ENCODE data around the gene ACRBP.

ACRBP gene
- long read RNA-seq, donor 1, partial matches to known transcripts = 0 of 1 reads
- long read RNA-seq, donor 1, other reads (novel, unspliced or antisense) = 0 of 1 reads
- long read RNA-seq, donor 2 = 0 reads
- long read RNA-seq, donor 3 = 0 reads
- long read RNA-seq, donor 4, partial matches to known transcripts = 0 of 2 reads
- long read RNA-seq, donor 4, other reads (novel, unspliced or antisense) = 0 of 2 reads
- long read RNA-seq, donor 5 = 0 reads
- long read RNA-seq, donor 6 = 0 reads
- long read RNA-seq, donor 7, partial matches to known transcripts = 0 of 1 reads
- long read RNA-seq, donor 7, other reads (novel, unspliced or antisense) = 0 of 1 reads
- long read RNA-seq, donor 8 = 0 reads

GRCh38 chr12:6647083-6647604 is at the start of gene ACRBP:
Gene ACRBP, minus strand, starts transcription at chr12:6647432. Its CDS starts 66 bp downstream, at chr12:6647366.
- peak; percentile 79 for DNase-seq

GRCh38 chr12:6695313-6696045 is 48.2 kb upstream of the ACRBP start:
- DNase-seq = no peak

- DNase-seq = no peak
Observed at GRCh38 chr12:6694701-6695100, 47.5 kb upstream of the ACRBP start.

GRCh38 chr12:6693832-6694355 is 46.7 kb upstream of the ACRBP start:
- no peak for DNase-seq

GRCh38 chr12:6692888-6693287 is 45.7 kb upstream of the ACRBP start:
- DNase-seq = no peak

GRCh38 chr12:6691473-6691872 is 44.2 kb upstream of the ACRBP start:
- DNase-seq = no peak

GRCh38 chr12:6688999-6689882 is 42.0 kb upstream of the ACRBP start, which contains the start of gene ZNF384:
Gene ZNF384, minus strand, starts transcription at chr12:6689375. Its CDS starts 9,855 bp downstream, at chr12:6679520.
- peak; percentile 94 for DNase-seq

- no peak for DNase-seq
Observed at GRCh38 chr12:6688543-6688998, 41.3 kb upstream of the ACRBP start.

GRCh38 chr12:6685814-6686213 is 38.6 kb upstream of the ACRBP start:
- DNase-seq = no peak

- DNase-seq = no peak
Observed at GRCh38 chr12:6684609-6685008, 37.4 kb upstream of the ACRBP start.

- no peak for DNase-seq
Observed at GRCh38 chr12:6676962-6677361, 29.7 kb upstream of the ACRBP start.

GRCh38 chr12:6672143-6672542 is 24.9 kb upstream of the ACRBP start:
- DNase-seq = no peak

GRCh38 chr12:6667559-6668210 is 20.5 kb upstream of the ACRBP start:
- DNase-seq = no peak

- no peak for DNase-seq
Observed at GRCh38 chr12:6666211-6666610, 19.0 kb upstream of the ACRBP start.

GRCh38 chr12:6664902-6665301 is 17.7 kb upstream of the ACRBP start:
- no peak for DNase-seq

- DNase-seq = peak; percentile 84
Observed at GRCh38 chr12:6662906-6663742, 15.9 kb upstream of the ACRBP start, which contains the start of gene ING4. Gene ING4, minus strand, starts transcription at chr12:6663119. Its CDS starts 18 bp downstream, at chr12:6663101.

- DNase-seq = no peak
Observed at GRCh38 chr12:6662602-6662905, 15.3 kb upstream of the ACRBP start.

- no peak for DNase-seq
Observed at GRCh38 chr12:6653987-6654386, 6.8 kb upstream of the ACRBP start.

GRCh38 chr12:6653342-6653741 is 6.1 kb upstream of the ACRBP start:
- no peak for DNase-seq

GRCh38 chr12:6652391-6652790 is 5.2 kb upstream of the ACRBP start:
- no peak for DNase-seq

GRCh38 chr12:6650832-6651231 is 3.6 kb upstream of the ACRBP start:
- no peak for DNase-seq

Measured in right kidney (tissue), 9 donors.